NB4 (cell line): ENCODE data around the gene PCCA.

ENCODE experiments used
- CTCF ChIP-seq: IDR thresholded peaks from one replicate; pipeline ENCODE4 v1.5.1; 2012; ENCODE audit warnings: low read depth, low read length
- POLR2A ChIP-seq: IDR thresholded peaks from 2 replicates; pipeline ENCODE4 v1.6.1; 2011; ENCODE audit warnings: mild to moderate bottlenecking; ENCODE audit not compliant: insufficient read length; ENCODE audit errors: extremely low read depth
- TF ChIP-seq, protein P1 (sequence below): IDR thresholded peaks from 2 replicates; pipeline ENCODE4 v1.6.1; 2011; ENCODE audit warnings: low read depth, low read length

GRCh38 chr13:100357764-100358163 lies 268.9 kb downstream of the PCCA start:
- no peak for TF ChIP-seq CTCF
- no peak for TF ChIP-seq POLR2A
- TF ChIP-seq, protein P1, sequence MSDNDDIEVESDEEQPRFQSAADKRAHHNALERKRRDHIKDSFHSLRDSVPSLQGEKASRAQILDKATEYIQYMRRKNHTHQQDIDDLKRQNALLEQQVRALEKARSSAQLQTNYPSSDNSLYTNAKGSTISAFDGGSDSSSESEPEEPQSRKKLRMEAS: no peak
